ENCODE measurements around the gene TESK2.

Gene TESK2

GRCh38 chr1:45325851-45326506 lies 165.0 kb downstream of the TESK2 start:
- intact Hi-C loops (cut with DNase I): no loop called here
- no peak for DNase-seq

GRCh38 chr1:45322486-45323040 lies 168.4 kb downstream of the TESK2 start:
- DNase-seq: no peak
- intact Hi-C loops (cut with DNase I): no loop called here

GRCh38 chr1:45321444-45321843 lies 169.5 kb downstream of the TESK2 start:
- no peak for DNase-seq
- intact Hi-C loops (cut with DNase I): no loop called here

GRCh38 chr1:45319761-45320160 lies 171.2 kb downstream of the TESK2 start:
- no peak for DNase-seq
- intact Hi-C loops (cut with DNase I): no loop called here

- intact Hi-C loops (cut with DNase I): no loop called here
- no peak for DNase-seq
These were observed 173.8 kb downstream of the TESK2 start for GRCh38 chr1:45317166-45317565.

GRCh38 chr1:45314266-45314665 lies 176.7 kb downstream of the TESK2 start:
- no peak for DNase-seq
- intact Hi-C loops (cut with DNase I): no loop called here

GRCh38 chr1:45306905-45307304 lies 184.1 kb downstream of the TESK2 start:
- intact Hi-C loops (cut with DNase I): loop anchor here (10.0 kb wide), 2 partner anchors 472 to 572 kb away; partner anchors contain the start of genes KIF2C and RNU5D-1
- DNase-seq: no peak

- no peak for DNase-seq
- intact Hi-C loops (cut with DNase I): loop anchor here (10.0 kb wide), 2 partner anchors 472 to 572 kb away; partner anchors contain the start of genes KIF2C and RNU5D-1
These were observed 184.6 kb downstream of the TESK2 start for GRCh38 chr1:45306319-45306718.

- intact Hi-C loops (cut with DNase I): loop anchor here (10.0 kb wide), 2 partner anchors 470 to 570 kb away; partner anchors contain the start of genes KIF2C and RNU5D-1
- DNase-seq: no peak
These were observed 185.7 kb downstream of the TESK2 start for GRCh38 chr1:45305231-45305630.

GRCh38 chr1:45304311-45305081 lies 186.5 kb downstream of the TESK2 start:
- intact Hi-C loops (cut with DNase I): loop anchor here (10.0 kb wide), 2 partner anchors 470 to 570 kb away; partner anchors contain the start of genes KIF2C and RNU5D-1
- DNase-seq: peak in 1 of 10 donors; percentile 14

GRCh38 chr1:45303520-45304310 lies 187.2 kb downstream of the TESK2 start:
- peak; percentile 95 to 99 (median 98) for DNase-seq
- intact Hi-C loops (cut with DNase I): loop anchor here (1.0 to 10.0 kb wide), 4 partner anchors 37 to 569 kb away; partner anchors contain the start of genes KIF2C, MUTYH, RNU5D-1 and TOE1

GRCh38 chr1:45302505-45303150 lies 188.3 kb downstream of the TESK2 start:
- DNase-seq: no peak
- intact Hi-C loops (cut with DNase I): loop anchor here (1.0 to 10.0 kb wide), 4 partner anchors 38 to 568 kb away; partner anchors contain the start of genes KIF2C, MUTYH, RNU5D-1 and TOE1

- DNase-seq: no peak
- intact Hi-C loops (cut with DNase I): loop anchor here (1.0 to 10.0 kb wide), 3 partner anchors 286 to 566 kb away; partner anchors contain the start of genes KIF2C and RNU5D-1
These were observed 190.3 kb downstream of the TESK2 start for GRCh38 chr1:45300669-45300997.

GRCh38 chr1:45299981-45300668 lies 190.8 kb downstream of the TESK2 start:
- intact Hi-C loops (cut with DNase I): loop anchor here (1.0 to 10.0 kb wide), 3 partner anchors 286 to 565 kb away; partner anchors contain the start of genes KIF2C and RNU5D-1
- peak in 6 of 10 donors; percentile 21 to 89 (median 30) for DNase-seq

GRCh38 chr1:45299296-45299695 lies 191.7 kb downstream of the TESK2 start:
- DNase-seq: no peak
- intact Hi-C loops (cut with DNase I): no loop called here

GRCh38 chr1:45297666-45298356 lies 193.2 kb downstream of the TESK2 start:
- DNase-seq: peak in 2 of 10 donors; percentile 28 to 36
- intact Hi-C loops (cut with DNase I): no loop called here

Measured in posterior cingulate gyrus (tissue), 11 donors.